Measurements from ENCODE around the gene CAPN10.
"Not testable (repeated sequence)": the region's sequence is repeated elsewhere in the genome, so short reads cannot be mapped to it uniquely, and the experiment has no call there.

CAPN10 gene

GRCh38 chr2:240604291-240604938 is 17.9 kb downstream of the CAPN10 start:
- DNase-seq, result no peak

GRCh38 chr2:240604939-240605716 is 18.6 kb downstream of the CAPN10 start:
- no peak for DNase-seq

- no peak for DNase-seq
Observed at GRCh38 chr2:240605867-240606743, 19.6 kb downstream of the CAPN10 start.

- DNase-seq, result no peak
Observed at GRCh38 chr2:240611601-240612210, 25.2 kb downstream of the CAPN10 start.

GRCh38 chr2:240613781-240614180 is 27.2 kb downstream of the CAPN10 start:
- no peak for DNase-seq

GRCh38 chr2:240614391-240614790 is 27.9 kb downstream of the CAPN10 start:
- DNase-seq, result no peak

GRCh38 chr2:240615396-240615795 is 28.9 kb downstream of the CAPN10 start:
- DNase-seq, result no peak

GRCh38 chr2:240615820-240616547 is 29.4 kb downstream of the CAPN10 start:
- no peak for DNase-seq

GRCh38 chr2:240616860-240617666 is 30.5 kb downstream of the CAPN10 start:
- DNase-seq, result not testable (repeated sequence)

GRCh38 chr2:240618776-240619175 is 32.2 kb downstream of the CAPN10 start:
- no peak for DNase-seq

- no peak for DNase-seq
Observed at GRCh38 chr2:240619506-240620148, 33.1 kb downstream of the CAPN10 start.

GRCh38 chr2:240620149-240620731 is 33.7 kb downstream of the CAPN10 start:
- DNase-seq, result no peak

- DNase-seq, result no peak
Observed at GRCh38 chr2:240620859-240621258, 34.3 kb downstream of the CAPN10 start.

- no peak for DNase-seq
Observed at GRCh38 chr2:240622060-240622411, 35.5 kb downstream of the CAPN10 start.

GRCh38 chr2:240622531-240623235 is 36.1 kb downstream of the CAPN10 start:
- peak in 1 of 4 experiments; percentile 58 for DNase-seq

GRCh38 chr2:240623531-240624010 is 37.0 kb downstream of the CAPN10 start:
- no peak for DNase-seq

- DNase-seq, result no peak
Observed at GRCh38 chr2:240624011-240624949, 37.7 kb downstream of the CAPN10 start.

GRCh38 chr2:240624950-240625621 is 38.6 kb downstream of the CAPN10 start, which contains the start of gene GPR35:
TSS of gene GPR35 (plus strand) at chr2:240625480. CDS start at chr2:240629953, 4,473 bp downstream.
- DNase-seq, result peak in 2 of 4 experiments; percentile 36 to 45
